GM12891 (cell line): Measurements from ENCODE around the gene TSPAN18.

Experiments
- POLR2A ChIP-seq: IDR thresholded peaks from 2 replicates; pipeline ENCODE4 v1.6.1; 2011; ENCODE audit warnings: low read depth, low read length, control low read depth
- POLR2AphosphoS5 ChIP-seq: IDR thresholded peaks from 2 replicates; pipeline ENCODE4 v1.6.1; 2011; ENCODE audit warnings: low read depth, low read length, control low read depth

- TF ChIP-seq POLR2A, result no peak
- no peak for TF ChIP-seq POLR2AphosphoS5
Observed at GRCh38 chr11:44789496-44789895, 62.7 kb downstream of the TSPAN18 start.
